ENCODE results near the gene ARID4B. TPM values are rescaled to one million over a fixed set of nuclear protein-coding genes. Genes with fewer than 3 reads are reported as not detected.
"Not testable (repeated sequence)": the region's sequence is repeated elsewhere in the genome, so short reads cannot be mapped to it uniquely, and the experiment has no call there.

The ARID4B gene
- total RNA-seq, 1 experiment from 2014 or later, result 48.7 TPM

GRCh38 chr1:235286667-235287066 is 41.3 kb downstream of the ARID4B start:
- ChIA-PET CTCF (interaction anchor here (0.6 kb wide), 1 partner anchor 75 kb away, joined by 3 read pairs; no protein-coding TSS in a partner anchor), POLR2A (interaction anchor here (1.4 to 1.5 kb wide), 2 partner anchors 16 to 38 kb away, joined by 4 read pairs; no protein-coding TSS in a partner anchor)
- Mint-ChIP-seq H3K36me3 (ENCODE audit: insufficient read depth, unreplicated experiment) (no peaks in the 10 kb centered on the region), H3K4me1 (ENCODE audit: insufficient read depth, unreplicated experiment) (peaks cover 29% of the 10 kb centered on the region), H3K27ac (ENCODE audit: low read depth, unreplicated experiment) (no peak overlapping the region), H3K9me3 (ENCODE audit: unreplicated experiment) (no peaks in the 10 kb centered on the region), H3K4me3 (ENCODE audit: unreplicated experiment) (no peak overlapping the region), H3K27me3 (ENCODE audit: insufficient read depth, unreplicated experiment) (no peaks in the 10 kb centered on the region)
- BruUV-seq (replicated peaks), result no TSS peak
- peak; percentile 29 for DNase-seq (ENCODE audit: unreplicated experiment)
- intact Hi-C loops (cut with micrococcal nuclease), result no loop called here
- no peak for TF ChIP-seq CTCF (IDR thresholded peaks at IDR 0.05; ENCODE audit: unreplicated experiment)

GRCh38 chr1:235284231-235284769 is 43.7 kb downstream of the ARID4B start:
- BruUV-seq (replicated peaks), result no TSS peak
- no peak for TF ChIP-seq CTCF (IDR thresholded peaks at IDR 0.05; ENCODE audit: unreplicated experiment)

GRCh38 chr1:235283636-235284035 is 44.3 kb downstream of the ARID4B start:
- ChIA-PET POLR2A (interaction anchor here (1.4 to 1.8 kb wide), 4 partner anchors 9 to 221 kb away, joined by 3 to 10 read pairs (median 6); partner anchors contain the start of gene B3GALNT2), CTCF (interaction anchor here (1.2 to 3.1 kb wide), 3 partner anchors 10 to 133 kb away, joined by 3 to 15 read pairs (median 4); no protein-coding TSS in a partner anchor)
- BruUV-seq (replicated peaks); H3K36me3 Mint-ChIP-seq (ENCODE audit: insufficient read depth, unreplicated experiment); DNase-seq (ENCODE audit: unreplicated experiment); H3K27me3 Mint-ChIP-seq (ENCODE audit: insufficient read depth, unreplicated experiment); H3K27ac Mint-ChIP-seq (ENCODE audit: low read depth, unreplicated experiment); H3K9me3 Mint-ChIP-seq (ENCODE audit: unreplicated experiment); intact Hi-C loops (cut with micrococcal nuclease); H3K4me3 Mint-ChIP-seq (ENCODE audit: unreplicated experiment): not testable (repeated sequence)
- peaks cover 37% of the 10 kb centered on the region for H3K4me1 Mint-ChIP-seq (ENCODE audit: insufficient read depth, unreplicated experiment)

More at GRCh38 chr1:235284231-235284769, 43.7 kb downstream of the ARID4B start:
- Mint-ChIP-seq H3K27ac (ENCODE audit: low read depth, unreplicated experiment) (no peak overlapping the region), H3K36me3 (ENCODE audit: insufficient read depth, unreplicated experiment) (no peaks in the 10 kb centered on the region), H3K9me3 (ENCODE audit: unreplicated experiment) (no peaks in the 10 kb centered on the region), H3K4me1 (ENCODE audit: insufficient read depth, unreplicated experiment) (peaks cover 37% of the 10 kb centered on the region), H3K27me3 (ENCODE audit: insufficient read depth, unreplicated experiment) (no peaks in the 10 kb centered on the region), H3K4me3 (ENCODE audit: unreplicated experiment) (no peak overlapping the region)
- POLR2A ChIA-PET, result interaction anchor here (1.4 to 1.8 kb wide), 4 partner anchors 9 to 220 kb away, joined by 3 to 10 read pairs (median 6); partner anchors contain the start of gene B3GALNT2
- no peak for DNase-seq (ENCODE audit: unreplicated experiment)
- intact Hi-C loops (cut with micrococcal nuclease), result no loop called here
- CTCF ChIA-PET, result interaction anchor here (0.6 to 3.1 kb wide), 6 partner anchors 11 to 499 kb away, joined by 3 to 15 read pairs (median 4); no protein-coding TSS in a partner anchor

GRCh38 chr1:235280467-235280866 is 47.5 kb downstream of the ARID4B start:
- Mint-ChIP-seq H3K27ac (ENCODE audit: low read depth, unreplicated experiment) (no peak overlapping the region), H3K9me3 (ENCODE audit: unreplicated experiment) (no peaks in the 10 kb centered on the region), H3K36me3 (ENCODE audit: insufficient read depth, unreplicated experiment) (peaks cover 7% of the 10 kb centered on the region), H3K4me3 (ENCODE audit: unreplicated experiment) (no peak overlapping the region), H3K27me3 (ENCODE audit: insufficient read depth, unreplicated experiment) (no peaks in the 10 kb centered on the region), H3K4me1 (ENCODE audit: insufficient read depth, unreplicated experiment) (peaks cover 25% of the 10 kb centered on the region)
- DNase-seq (ENCODE audit: unreplicated experiment), result no peak
- intact Hi-C loops (cut with micrococcal nuclease), result no loop called here
- no TSS peak for BruUV-seq (replicated peaks)
- TF ChIP-seq CTCF (IDR thresholded peaks at IDR 0.05; ENCODE audit: unreplicated experiment), result no peak
- ChIA-PET POLR2A (interaction anchor here (0.6 to 1.5 kb wide), 5 partner anchors 8 to 1448 kb away, joined by 3 to 7 read pairs (median 3); no protein-coding TSS in a partner anchor), CTCF (interaction anchor here (0.7 to 1.2 kb wide), 4 partner anchors 17 to 1384 kb away, joined by 3 to 5 read pairs (median 3); no protein-coding TSS in a partner anchor)

Data from MCF 10A (cell line).